ENCODE results near the gene SLC3A2.

Gene SLC3A2

DNA sequence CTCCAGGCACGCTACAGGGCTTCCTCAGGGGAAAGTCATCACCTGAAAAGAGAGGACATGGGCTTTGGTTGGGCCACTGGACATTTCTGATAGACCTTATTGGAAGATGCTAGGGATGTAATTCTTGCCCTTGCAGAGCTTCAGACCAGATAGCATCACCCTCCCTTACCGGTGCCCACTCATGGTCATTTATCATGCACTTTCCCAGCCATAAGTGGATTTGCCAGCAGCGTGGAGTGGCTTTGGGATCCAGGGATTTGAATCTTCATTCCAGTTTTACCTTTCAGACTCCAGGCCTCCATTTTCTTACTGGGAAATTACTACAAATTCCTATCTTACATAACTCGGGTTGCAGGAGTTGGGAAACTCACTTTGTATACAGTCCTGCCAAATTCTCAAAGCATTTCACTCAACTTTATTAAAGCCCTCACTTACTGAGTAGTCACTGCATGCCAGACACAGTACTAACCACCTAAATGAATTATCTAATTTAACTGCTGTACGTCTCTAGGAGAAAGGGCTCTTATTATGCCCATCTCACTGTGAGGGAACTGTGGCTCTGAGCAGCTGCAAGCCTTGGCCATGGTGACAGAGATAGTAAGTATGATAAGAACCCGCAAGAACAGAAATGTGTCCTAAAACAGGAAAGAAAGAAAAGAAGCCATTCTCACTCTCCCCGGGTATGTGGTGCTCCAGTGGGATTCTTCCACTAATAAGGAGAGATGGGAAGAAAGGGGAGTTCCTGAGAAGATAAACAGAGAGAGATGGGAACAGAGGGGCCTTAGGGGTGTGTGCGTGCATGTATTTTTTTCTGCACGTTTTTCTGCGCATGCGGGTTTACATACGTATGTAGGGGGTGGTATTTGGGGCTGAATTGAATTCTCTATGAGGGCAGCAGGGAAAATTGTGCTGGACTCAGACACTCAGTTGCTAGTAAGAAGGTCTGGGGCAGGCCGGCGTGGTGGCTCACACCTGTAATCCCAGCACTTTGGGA is 30.7 kb downstream of the SLC3A2 start:
- DNase-seq (ENCODE audit: low read depth): no peak

DNA sequence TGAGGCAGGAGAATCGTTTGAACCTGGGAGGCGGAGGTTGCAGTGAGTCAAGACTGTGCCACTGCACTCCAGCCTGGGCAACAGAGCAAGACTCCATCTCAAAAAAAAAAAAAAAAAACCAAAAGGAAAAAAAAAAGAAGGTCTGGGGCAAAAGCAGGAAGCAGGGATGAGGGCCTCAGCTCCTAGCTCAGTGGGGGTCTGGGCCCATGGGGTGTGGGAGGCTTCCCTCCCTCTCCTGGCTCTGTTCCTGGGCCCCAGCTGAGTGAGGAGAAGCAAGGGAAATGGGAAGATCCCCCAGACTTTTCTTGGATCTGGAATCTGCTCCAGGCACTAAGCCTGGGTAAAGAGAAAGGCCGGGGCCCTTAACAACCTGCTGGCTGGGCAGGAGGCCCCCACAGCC is 31.6 kb downstream of the SLC3A2 start:
- no peak for DNase-seq (ENCODE audit: low read depth)

DNA sequence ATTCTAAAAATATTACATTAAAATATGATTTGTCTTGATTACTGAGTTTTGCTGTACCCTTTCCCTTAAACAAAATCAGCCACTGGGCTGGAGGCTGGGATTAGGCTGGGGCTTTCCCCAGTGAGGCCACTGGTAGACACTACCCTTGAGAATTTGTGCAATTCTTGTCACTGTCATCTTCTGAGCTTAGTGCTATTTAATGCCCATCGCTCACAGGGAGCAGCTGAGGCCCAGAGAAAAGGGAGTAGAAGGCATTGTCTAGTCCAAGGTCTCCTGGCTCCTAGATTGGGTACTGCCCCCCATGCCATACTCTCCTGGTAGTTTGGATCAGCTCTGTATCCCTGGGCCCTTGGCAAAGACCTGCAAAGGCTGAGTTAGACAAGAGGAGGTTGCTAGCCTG is 33.7 kb downstream of the SLC3A2 start:
- DNase-seq (ENCODE audit: low read depth): no peak

DNA sequence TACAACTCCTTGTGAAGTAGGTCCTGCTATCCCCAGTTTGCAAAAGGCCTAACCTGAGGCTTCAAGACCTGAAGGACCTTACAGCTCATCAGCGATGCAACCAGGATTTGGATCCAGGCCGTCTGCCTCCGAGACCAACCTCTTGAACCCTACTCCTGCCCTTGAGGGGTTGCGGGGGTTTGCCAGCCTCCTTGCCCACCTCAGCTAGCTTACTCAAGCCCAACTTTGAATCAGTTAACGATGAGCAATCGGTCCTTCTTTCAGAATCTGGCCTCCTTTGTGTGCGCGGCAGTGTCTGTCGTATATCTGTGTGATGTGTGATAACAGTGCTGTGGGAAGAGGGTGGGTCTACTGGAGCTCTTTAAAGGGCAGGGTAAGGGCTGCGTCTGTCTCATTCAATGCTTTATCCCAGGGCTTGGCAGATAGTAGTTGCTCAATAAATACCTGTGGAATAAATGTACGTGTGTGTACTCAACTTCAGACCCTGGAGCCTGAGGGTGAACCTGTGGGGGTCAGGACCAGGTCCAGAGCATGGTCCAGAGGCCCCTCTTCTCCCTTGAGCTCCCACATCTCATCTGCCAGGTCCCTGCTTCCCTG is 37.3 kb downstream of the SLC3A2 start:
- no peak for DNase-seq (ENCODE audit: low read depth)

DNA sequence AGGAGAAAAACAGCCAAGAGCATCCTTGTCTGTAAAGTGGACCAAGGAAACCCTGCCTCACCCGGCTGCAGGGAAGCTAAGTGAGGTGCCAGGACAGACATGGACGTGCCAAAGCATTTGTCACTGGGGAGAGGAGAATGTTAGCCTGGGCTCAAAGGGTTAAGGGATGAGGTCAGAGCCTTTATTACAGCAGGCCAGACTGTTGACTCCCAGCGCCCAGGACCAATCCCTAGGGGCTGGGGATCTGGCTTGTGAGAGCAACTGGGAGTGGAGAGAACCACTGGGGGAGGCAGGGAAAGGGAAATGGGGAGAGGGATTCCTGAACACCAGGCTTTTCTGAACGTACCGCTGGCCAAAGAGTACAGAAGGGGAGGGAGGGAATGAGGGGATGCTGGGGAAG is 37.8 kb downstream of the SLC3A2 start:
- DNase-seq (ENCODE audit: low read depth): no peak

DNA sequence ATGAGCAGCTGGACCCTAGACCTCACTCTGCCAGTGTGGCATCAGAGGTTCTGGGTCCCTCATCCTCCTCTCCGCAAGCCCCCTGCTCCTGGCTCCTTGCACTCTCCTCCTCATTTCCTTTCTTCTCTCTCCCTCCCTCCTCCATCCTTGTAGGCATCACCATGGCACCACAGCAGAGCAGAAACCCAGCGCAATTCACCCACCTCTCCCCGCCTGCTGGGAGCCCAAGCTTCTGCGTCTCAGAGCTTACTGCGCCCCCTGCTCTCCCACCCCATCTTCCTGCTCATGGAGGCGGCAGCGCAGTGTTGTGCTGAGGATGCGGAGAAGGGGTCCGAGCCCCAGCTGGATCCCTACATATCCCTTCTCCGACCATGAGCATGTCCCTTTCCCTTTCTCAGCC is 38.8 kb downstream of the SLC3A2 start:
- DNase-seq (ENCODE audit: low read depth): no peak

DNA sequence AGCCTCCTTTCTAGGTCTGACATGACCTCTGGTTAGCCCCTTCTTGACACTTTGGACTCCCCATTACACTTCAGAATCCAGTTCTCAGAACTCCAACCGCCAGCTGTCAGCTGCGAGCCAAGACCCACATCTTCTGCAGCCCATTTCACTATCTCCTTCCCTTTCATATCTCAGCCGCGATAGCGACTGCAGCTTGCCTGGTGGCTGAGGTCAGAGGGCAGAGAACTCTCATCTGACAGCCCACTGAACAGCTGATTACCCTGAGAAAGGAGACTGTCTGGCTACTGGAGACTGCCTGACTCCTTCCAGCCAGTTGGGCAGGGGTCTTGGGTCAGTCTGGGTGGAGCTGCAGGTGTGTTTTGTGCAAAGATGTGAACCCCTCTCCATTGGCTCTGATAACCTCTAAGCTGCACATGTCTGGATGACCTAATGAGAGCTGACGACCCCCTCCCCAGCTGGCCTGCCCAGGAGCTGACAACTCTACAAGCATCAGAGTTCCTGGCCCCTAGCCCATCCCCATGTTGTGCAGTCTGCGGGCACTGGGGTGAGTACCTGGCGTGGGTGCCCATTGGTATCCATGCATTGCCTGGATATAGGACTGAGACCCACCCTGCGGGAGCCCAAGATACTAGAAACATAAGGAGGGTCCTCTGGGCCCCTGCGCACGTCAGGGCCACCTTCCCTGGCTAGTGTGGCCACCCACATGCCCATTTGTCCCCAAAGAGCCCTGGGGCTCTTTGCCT is 39.4 kb downstream of the SLC3A2 start:
- no peak for DNase-seq (ENCODE audit: low read depth)

DNA sequence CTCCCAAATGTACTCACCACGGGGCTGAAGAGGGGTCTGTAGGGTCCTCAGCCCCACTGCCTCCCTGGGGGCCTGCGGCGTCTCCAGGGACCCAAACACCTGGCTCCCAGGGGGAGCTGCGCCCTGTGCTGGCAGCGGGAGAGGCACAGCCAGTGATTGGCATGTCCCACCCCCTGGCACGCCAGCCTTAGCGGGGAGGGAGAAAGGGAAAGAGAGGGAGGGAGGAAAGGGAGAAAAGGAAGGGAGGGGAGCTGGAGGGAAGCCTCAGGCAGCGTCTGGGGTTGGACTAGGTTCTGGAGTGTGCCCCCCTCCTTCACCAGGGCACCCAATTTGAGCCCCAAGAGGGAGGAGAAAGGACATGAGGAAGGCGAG is 40.5 kb downstream of the SLC3A2 start, which contains the start of gene CHRM1:
CHRM1 (minus strand) TSS at position 163 of the 372 bp plus-strand sequence. CDS start 10,263 bp downstream, outside the sequence.
- DNase-seq (ENCODE audit: low read depth): no peak

DNA sequence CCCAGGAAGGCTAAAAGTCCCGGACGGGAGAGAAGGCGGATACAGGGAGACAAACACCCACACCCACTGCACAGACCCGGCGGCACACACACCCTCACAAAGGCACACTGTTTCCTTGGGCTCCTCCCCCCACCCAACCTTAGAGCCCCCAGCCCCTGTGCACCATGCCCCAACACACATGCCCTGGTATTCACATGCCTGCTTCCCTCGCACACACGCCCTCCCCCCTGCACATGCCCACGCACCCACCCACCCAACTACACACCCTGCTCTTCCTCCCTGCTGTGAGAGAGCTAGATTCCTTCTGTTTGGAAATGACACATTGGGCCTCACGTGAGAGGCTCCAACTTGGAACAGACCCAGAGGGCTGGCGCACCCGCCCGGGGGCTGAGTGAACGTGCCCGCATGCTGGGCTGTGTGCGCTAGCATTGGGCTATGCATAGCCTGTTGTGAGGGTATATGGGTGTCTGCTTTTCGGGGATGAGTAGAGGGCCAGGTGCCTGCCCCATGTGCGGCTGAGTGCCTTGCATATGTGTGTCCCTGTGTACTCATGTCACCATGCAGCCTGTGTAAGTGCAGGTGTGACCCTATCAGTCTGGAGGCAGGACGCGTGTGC is 41.0 kb downstream of the SLC3A2 start:
- DNase-seq (ENCODE audit: low read depth): no peak

DNA sequence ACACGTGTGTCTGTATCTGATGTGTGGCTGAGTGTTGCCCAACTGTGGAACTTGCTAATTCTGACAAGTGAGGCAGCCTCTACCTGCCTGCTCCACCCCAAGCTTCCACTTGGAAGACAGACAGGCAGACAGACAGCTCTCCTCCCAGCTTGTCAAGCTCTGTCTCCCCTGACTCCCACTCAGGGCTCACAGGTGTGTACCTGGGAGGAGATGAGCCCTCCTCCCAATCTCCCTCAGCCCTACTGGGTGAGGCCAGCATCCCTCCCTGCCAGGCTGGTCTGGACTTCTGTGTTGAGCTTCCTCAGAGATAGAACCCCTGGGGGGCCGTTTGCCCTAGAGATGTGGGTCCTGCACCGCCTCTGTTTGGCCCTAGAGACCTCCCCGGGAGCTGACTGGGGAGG is 41.5 kb downstream of the SLC3A2 start:
- no peak for DNase-seq (ENCODE audit: low read depth)

DNA sequence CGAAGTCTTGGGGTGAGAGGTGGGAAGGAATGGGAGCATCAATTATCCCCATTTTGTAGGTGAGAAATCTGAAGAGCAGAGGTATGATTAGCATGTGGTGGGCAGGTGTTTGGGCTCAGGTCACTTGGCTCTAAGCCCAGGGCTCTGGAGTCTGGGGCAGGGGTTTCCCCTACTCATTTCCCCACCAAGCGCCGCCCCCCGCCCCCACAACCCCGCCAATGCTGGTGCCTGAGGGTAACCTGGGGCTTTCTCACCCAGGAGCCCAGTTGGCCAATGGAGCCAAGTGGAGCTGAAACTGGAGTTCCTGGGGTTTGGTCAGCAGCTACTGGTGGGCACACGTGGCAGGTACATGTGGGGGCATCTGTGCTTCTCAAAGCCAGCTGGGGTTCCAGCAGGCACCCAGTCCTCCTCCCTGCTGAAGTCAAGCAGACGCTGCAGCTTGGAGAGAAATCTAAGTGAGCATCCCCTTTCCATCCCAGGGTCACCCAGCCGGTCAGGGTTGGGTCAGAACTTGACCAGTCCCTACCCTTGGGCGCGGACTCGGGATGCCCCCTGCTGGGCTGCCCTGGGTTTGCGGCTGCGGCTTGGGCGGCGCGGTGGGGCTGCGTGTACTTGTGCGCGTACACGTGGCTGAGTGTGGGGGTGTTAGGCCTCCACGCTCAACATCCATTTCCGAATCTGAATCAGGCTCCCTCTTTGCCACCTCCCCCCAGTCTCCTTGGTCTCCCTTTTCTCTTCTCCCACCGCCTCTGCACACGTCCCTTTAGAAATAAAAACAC is 42.1 kb downstream of the SLC3A2 start:
- no peak for DNase-seq (ENCODE audit: low read depth)

DNA sequence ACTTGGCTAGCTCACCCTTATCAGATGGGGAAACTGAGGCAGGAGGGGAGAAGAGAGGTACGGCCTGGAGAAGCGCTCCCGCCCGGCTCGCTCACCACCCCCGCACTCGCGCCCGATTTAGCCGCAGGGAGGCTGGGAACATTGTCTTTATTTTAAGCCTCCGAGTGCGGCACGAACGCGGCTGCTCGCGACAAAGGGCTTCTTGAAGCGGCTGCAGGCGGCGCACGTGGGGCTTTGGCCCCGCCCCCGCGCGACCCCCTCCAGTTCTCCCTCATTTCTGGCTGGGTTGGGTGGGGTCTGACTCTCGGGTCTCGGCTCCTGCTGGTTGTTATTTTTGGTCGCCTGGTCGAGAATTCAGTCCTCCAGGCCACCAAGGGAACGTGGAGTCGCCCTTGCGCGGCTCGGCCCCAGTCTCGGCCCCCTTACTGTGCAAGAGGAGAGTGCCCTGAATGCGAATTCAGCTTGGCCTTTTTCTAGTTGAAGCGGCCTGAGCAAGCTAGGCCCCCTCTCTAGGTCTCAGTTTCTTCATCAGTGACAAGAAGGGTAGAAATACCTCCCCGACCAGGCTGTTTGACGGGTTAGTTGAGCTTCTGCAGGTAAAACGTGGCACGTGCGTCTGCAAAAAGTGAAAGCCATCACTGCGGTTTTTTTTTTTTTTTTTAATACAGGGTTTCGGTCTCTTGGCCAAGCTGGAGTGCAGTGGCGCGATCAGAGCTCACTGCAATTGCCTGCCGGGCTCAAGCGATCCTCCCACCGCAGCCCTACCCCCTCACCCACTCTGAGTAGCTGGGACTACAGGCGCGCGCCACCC is 43.1 kb downstream of the SLC3A2 start:
- no peak for DNase-seq (ENCODE audit: low read depth)

DNA sequence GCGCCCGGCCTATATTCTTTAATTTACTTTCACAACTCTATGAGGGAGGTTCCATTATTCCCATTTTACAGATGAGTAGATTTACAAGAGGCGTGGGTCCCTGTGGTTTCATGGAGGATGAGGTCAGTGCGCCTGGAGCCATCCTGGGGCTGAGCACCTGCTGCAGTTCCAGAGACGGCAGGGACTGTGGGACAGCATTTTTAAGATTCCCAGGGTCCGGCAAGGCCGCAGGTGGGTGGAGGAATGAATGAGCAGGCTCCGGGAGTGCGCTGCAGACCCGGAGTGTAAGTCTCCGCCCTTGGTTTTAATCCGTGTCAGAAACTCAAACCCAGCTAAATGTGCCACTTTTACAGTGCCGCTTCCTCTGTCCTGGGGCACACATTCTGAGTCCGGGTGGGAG is 44.6 kb downstream of the SLC3A2 start:
- DNase-seq (ENCODE audit: low read depth): no peak

DNA sequence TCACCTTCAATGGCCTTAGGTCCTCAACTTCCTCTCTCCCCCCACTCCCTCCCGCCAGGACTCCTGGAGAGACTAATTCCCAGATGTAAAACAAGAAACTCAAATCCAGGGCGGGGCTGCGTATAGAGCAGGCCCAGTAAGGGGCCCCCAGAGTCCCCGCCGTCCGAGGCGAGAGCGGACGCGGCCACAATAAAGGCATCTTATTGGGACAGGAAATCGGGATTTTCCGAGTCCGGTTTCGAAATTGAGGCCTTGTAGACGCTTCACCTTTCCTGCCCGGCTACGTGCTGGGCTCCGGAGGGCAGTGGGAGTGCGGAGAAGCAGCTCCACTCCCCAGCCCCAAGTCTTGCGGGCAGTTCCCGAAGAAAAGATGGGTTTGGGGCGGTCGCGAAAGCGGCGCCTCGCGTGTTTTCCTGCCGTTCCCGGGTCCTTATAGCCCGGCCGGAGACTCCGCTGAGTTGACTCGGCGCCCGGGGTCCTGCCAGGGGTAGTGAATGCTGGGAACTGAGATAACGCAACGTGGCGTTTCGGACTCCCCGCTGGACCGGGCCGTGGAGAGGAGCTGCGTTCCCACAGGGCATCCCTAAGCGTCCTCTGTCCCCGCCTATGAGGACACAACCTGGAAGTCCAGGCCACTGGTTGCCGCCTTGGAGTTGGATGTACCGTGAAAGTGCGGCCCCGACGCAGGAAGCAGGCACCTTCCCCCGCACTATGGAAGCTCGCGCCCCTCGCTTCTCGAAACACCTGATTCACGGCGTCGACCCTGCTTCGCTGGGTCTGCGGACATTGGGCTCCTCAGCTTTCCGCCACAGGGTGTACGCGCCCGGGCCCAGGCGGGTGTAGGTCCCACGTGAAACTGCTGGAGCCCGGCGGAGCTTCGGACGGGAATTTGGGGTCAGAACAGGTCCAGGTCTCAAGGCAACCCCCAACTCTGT is 45.3 kb downstream of the SLC3A2 start:
- DNase-seq (ENCODE audit: low read depth): no peak

DNA sequence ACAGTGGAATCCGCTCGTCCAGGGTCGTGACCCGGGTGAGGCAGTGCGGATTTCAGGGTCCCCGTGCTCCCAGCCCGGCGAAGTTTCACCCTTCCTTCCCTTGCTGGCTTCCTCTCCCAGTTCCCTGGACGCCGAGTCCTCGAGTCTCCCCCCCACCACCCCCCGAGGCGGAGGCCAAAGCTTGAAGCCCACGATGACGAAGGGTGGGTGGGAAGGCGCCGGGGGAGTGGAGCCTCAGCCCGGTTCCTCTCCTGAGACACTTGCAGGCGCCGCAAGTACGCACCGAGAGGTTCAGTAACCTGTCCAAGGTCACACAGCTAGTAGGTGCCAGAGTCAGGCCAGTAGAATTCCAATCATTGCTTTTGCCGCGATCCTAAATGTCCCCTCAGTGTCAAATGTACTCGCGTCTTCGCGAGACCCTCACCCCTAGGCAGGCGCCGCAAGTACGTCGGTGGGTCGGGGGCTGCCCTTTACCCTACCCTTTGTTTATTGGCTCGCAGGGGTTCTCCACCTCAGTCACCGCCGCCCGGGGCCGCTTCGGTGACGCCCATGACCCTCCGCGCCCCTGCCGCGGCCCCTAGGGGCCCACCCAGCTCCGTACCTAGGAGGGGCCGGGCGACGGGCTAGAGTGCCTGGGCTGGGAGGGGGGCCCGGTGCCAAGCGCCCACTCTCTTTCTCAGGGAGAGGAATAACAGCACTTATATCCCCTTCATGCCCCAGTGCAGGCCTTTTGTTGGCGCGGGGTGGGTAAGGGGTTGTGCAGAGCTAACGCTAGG is 46.2 kb downstream of the SLC3A2 start:
- DNase-seq (ENCODE audit: low read depth): no peak

DNA sequence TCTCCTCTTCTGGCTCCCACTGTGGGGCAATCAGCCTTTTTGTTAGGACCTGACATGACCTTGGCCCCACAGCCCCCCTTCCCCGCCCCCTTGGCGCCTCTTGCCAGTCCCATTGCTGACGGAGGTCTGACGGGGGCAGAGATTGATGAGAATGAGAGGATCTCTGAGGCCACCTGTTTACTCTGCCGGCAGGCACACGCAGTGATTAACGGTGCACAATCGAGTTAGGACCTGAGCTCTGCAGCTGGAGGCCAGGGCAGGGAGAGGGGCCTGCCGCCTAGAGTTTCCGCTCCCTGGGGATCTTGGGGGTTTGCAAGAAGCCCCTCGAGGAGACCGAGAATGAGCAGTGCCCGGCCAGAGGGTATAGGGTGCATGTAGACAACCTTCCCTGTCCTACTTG is 47.3 kb downstream of the SLC3A2 start:
- DNase-seq (ENCODE audit: low read depth): no peak

DNA sequence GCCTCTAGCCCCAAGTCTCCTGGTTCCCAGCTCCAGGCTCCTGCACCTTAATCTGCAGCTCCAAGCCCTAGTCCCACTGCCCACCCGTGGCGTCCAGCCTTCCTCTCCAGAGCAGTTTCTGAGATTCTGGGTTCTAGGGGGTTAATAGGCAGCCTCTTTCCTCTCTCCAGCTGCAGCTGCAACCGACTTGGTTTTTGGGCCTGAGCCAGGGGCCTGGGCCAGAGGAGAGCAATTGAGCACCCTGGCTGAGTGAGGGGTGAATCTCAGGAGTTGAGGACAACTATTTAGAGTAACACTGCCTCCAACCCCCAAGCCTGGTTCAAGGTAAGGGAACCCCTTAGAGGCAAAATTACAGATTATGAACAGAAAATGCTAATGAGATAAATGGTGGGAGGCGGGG is 49.5 kb downstream of the SLC3A2 start:
- DNase-seq (ENCODE audit: low read depth): no peak

DNA sequence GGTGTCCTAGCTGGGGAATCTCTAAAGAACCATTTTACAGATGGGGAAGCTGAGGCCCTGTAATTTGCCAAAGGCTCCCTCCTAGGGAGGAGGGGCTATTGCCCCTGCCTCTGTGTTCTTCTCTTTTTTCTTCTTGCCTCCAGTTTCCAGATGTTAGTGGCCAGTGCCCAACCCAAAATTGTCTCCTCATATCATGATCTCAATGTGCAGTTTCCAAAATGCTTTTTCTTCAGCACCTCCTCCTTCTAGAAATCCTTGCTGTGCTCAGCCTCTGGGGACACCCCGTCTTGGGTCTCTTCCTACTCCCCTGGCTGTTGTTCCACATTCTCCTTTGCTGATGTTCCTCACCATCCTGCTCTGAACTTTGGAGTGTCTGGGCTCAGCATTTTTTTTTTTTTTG is 50.0 kb downstream of the SLC3A2 start:
- DNase-seq (ENCODE audit: low read depth): no peak
